Epithelial cell of proximal tubule (primary cell): ENCODE data around the gene PTPRN2. TPM values are rescaled to one million over a fixed set of nuclear protein-coding genes. Genes with fewer than 3 reads are reported as not detected.

ENCODE experiments used
- DNase-seq: peaks from one replicate; pipeline ENCODE4 v3.0.0-alpha.2; 2011; ENCODE audit warnings: low read depth
- H3K4me3 ChIP-seq: 2 replicates; pipeline ENCODE4 v1.5.1; 2011; ENCODE audit warnings: low read depth, mild to moderate bottlenecking, low read length
- total RNA-seq: library from RNA; depleted of rRNA; stranded (reverse); fragments of >200 nt; gene quantifications from 2 replicates; pipeline ENCODE4 v1.2.3, GENCODE V29; 2015
- TF ChIP-seq, protein P1 (sequence below): conservative IDR thresholded peaks from 2 replicates; pipeline ENCODE4 v1.5.1; 2012; ENCODE audit warnings: low read depth, mild to moderate bottlenecking, low read length

PTPRN2 gene
- total RNA-seq, 1 donor from 2014 or later, result 2.8 TPM

- TF ChIP-seq, protein P1, sequence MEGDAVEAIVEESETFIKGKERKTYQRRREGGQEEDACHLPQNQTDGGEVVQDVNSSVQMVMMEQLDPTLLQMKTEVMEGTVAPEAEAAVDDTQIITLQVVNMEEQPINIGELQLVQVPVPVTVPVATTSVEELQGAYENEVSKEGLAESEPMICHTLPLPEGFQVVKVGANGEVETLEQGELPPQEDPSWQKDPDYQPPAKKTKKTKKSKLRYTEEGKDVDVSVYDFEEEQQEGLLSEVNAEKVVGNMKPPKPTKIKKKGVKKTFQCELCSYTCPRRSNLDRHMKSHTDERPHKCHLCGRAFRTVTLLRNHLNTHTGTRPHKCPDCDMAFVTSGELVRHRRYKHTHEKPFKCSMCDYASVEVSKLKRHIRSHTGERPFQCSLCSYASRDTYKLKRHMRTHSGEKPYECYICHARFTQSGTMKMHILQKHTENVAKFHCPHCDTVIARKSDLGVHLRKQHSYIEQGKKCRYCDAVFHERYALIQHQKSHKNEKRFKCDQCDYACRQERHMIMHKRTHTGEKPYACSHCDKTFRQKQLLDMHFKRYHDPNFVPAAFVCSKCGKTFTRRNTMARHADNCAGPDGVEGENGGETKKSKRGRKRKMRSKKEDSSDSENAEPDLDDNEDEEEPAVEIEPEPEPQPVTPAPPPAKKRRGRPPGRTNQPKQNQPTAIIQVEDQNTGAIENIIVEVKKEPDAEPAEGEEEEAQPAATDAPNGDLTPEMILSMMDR, result no peak
- no peak overlapping the region for H3K4me3 ChIP-seq
- no peak for DNase-seq
Observed at GRCh38 chr7:158077151-158077840, 510.3 kb downstream of the PTPRN2 start.

- TF ChIP-seq, protein P1, result no peak
- H3K4me3 ChIP-seq, result no peak overlapping the region
- no peak for DNase-seq
Observed at GRCh38 chr7:158076656-158077055, 511.0 kb downstream of the PTPRN2 start.

DNA sequence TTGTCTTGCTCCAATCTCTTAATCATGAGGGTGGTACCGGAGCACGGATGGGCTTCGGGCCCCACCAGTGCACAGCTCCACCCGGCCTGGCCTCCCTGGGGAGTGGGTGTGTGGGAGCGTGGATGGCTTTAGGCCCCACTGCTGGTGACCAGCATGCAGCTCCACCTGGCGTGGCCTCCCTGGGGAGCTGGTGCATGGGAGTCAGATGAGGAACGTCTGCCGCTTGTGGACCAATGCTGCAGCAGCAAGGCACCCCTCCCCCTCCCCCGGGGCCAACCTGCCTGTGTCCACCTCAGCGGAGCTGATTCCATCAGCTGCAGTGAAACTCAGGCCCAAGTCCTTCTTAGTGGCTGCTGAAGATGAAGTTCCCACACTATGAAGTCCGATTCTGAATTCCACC, 511.4 kb downstream of the PTPRN2 start:
- TF ChIP-seq, protein P1, result no peak
- no peak for DNase-seq
- no peak overlapping the region for H3K4me3 ChIP-seq

GRCh38 chr7:158075633-158076001, 512.0 kb downstream of the PTPRN2 start:
- no peak for DNase-seq
- no peak overlapping the region for H3K4me3 ChIP-seq
- TF ChIP-seq, protein P1, result no peak

DNA sequence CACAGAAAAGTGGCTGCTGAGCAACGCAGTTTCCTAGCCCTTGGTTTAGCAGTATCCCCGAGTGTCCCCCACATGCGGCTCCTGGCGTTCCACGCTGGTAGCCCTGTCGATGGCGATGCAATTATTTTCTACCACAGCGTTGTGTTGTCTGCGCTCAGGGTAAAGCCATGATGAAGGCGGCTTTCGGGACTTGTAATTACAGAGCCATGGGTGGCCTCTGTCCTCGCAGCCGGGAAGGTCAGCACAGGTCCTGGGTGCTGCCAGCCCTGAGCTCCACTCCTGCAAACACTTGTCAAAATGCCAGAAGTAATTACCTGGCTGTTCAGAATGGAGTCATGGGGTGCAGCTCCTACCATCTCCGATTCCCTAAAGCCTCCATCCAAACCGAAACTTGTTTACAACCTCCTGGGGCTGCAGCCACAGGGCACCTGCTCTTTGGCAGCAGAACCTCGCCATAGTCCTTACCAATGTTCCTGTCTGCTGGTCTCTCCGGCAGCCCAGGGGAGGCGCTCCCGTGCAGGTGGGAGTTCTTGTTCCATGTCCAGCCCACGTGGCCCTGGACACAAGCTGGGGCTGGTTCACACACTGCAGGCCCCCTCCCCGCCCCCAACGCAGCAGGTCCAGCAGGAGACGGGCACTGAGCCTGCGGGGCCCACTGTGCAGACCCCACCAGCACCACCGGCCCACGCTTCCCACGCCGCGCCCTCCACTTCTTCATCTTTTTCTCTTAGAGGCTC, 512.6 kb downstream of the PTPRN2 start:
- no peak overlapping the region for H3K4me3 ChIP-seq
- no peak for DNase-seq
- TF ChIP-seq, protein P1, result no peak

DNA sequence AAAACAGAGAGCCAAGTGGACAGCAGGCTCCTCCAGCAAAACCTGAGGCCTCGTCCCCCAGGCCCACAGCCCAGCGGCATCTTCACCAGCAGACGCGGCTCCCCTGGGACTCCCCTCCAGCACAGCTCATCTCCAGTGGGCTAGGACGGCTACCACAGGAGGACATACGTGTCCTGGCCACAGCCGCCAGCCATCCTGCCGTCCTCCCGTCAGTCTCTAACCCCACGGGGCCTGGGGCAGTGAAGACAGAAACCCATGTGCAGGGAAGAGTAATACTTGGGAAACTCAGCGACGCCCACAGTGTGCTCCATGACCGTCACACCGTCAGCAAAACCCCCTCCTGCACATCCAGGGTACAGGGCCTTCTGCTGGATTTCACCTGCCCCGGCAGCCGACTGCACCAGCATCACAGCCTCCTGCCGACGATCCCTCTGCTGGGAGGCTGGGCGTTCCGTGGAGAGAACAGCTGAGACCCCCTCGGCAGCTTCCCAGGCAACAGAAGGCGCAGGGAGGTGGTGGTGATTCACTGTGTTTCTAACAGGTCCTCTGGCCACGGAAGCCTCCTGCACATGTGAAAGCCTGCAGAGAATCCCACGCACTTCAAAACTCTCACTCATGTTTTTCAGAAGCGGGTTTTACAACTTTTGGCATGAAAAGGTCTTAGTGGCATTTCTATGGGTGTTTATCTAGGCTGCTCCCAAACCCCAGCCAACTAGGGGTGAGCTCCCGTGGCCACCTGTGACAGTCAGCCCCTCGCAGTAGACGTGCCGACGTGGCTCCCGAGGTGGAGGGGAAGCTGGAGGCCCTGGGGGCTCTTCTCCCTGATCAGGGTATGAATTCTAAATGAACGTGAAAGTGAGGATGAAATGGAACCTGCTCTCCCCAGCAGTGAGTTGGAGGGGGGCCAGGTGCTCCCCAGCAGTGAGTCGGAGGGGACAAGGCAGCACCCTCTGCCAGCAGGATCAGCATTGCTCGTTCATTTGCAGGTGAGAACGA, 513.5 kb downstream of the PTPRN2 start:
- H3K4me3 ChIP-seq, result no peak overlapping the region
- TF ChIP-seq, protein P1, result no peak
- no peak for DNase-seq
